CD4-positive, alpha-beta T cell treated with Interleukin-17A for 4 hours (primary cell): Measurements from ENCODE around the gene CD36.

Experiments
- DNase-seq: peaks from one replicate; pipeline ENCODE4 v3.0.0-alpha.2; 2020; ENCODE audit warnings: mixed read lengths

The CD36 gene

DNA sequence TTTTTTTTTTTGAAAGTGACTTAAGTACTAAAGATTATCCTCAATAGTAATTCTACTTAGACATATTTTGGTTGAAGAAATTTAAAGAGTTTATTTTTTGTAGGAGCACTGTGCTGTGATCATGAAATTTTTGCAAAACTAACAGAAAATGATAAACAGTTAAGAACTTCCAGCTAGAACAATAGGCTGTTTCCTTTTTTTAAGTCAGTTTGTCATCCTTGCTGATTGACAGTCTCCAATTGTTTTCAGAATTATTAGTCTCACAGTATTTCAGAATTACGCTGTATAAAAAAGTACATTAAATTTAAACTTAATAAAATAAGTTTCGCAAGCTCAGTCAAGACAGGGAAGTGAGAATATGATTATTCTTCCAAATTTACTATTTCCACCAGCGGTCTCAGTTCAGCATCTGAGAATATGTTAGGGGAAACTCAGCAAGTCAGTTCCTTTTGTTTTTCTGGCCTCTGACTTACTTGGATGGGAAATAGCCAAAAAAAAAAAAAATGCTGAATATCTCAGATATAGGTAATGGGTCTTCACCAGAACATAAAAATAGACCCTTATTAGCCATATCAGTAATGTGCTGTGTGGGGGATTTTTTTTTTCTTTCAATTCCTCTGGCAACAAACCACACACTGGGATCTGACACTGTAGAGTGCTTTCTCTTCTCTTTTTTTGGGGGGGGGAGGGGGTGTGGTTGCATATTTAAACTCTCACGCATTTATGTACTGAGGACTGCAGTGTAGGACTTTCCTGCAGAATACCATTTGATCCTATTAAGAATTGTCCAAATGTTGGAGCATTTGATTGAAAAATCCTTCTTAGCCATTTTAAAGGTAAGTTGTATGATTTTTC, at the start of gene CD36:
Gene CD36, plus strand, starts transcription at position 732 of the 855 bp plus-strand sequence. CDS start 8,099 bp downstream, outside the sequence.
- DNase-seq, result no peak

DNA sequence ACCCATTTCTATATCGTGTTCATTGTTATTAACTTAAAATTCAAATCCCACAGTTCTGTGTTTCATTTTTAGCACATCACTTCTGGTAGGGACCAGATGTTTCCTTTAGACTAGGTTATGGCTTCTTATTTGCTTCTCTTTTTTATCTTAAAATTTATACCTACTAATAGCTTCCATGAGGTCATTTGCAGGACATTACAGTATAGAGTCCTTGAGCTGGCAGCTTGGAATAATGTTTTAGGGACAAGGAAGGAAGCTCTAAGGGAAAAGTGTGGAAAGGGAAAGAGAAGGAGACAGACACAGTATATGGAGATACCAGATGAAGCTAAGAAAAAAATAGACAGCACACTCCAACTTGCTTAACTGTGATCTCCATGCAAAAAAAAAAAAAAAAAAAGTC, 48.8 kb upstream of the CD36 start:
- no peak for DNase-seq

DNA sequence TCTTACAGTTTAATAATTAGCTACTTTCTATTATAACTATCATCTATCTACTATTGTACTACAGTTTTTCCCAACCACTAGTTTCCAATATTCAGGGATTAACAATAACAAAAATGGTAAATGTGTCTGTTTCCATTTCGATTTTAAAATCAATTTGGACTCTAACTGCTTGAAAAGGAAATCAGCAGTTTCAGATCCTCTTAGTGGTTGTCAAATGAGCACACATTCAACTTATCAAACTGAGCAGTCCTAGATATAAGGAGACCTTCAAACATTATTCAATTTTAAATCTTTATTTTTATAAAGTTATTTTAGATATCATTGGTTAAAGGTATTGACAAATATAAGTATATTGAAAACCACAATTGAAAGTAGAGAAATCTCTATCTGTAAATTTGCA, 46.8 kb upstream of the CD36 start:
- DNase-seq, result no peak

DNA sequence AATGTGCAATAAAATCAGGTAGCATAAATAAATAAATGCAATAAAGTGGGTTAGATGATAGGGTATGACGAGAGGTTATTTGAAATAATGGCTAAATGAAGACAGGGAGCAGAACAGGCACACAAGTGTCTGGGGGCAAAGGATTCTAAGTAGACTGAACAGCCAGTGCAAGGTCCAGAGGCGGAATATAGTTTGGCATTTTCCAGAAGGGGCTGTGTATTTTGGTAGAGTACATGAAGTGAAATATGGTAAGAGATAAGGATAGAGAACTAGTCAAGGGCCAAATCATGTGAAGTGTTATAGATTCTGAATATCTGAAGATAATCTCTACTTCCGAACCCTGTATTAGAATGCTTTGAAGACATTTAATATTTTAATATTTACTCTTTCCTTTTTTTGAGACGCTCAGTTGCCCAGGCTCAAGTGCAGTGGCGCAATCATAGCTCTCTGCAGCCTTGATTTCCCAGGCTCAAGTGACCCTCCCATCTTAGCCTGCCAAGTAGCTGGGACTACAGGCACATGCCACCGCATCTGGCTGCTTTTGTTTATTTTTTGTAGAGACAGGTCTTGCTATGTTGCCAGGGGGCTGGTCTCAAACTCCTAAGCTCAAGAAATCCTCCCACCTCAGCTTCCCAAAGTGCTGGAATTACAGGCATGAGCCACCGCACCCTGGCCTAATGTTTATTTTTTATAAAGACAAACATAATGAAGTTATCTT, 44.4 kb upstream of the CD36 start:
- no peak for DNase-seq

DNA sequence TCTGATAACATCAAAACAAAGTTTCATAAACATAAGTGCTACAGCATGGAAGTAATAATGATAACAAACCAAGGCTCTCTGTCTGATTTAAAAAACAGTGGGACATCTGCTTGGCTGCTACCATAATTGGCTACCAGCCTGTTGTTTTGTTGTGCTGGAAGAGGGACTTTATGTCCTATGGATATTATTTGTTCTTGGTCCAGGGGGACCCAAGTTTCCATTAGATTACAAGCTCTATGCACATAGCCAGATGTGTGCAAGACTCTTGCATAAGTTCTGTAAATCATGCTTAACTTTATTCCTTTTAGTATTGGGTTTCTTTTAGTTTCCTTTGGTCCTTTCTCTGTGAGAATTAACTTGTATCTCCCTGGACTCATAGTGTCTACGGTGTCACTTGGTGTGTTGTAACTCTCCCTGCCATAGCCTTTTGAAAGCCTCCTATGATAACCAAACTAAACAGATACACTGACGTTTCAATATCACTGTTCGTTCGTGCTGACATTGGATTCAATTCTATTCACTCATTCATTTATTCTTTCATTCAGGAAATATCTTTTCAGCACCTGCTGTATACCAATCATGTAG, 41.4 kb upstream of the CD36 start:
- DNase-seq, result no peak

DNA sequence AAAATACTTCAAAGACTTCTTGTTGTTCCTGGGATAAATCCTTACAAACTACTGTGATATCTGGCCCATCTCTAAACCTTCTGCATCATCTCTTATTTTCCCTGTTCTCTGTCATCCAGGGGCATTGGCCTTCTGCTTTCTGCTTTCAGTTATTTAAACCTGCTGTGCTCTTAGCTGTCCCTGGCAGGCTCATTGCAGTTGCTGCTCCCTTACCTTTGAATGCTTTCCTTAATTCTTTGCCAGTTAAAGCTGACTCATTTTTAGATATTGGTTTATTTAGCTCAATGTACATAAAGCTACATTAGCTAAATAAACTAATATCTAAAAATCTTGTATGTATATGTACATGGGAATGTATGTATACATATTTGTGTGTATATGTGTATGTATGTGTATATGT, 40.6 kb upstream of the CD36 start:
- no peak for DNase-seq

DNA sequence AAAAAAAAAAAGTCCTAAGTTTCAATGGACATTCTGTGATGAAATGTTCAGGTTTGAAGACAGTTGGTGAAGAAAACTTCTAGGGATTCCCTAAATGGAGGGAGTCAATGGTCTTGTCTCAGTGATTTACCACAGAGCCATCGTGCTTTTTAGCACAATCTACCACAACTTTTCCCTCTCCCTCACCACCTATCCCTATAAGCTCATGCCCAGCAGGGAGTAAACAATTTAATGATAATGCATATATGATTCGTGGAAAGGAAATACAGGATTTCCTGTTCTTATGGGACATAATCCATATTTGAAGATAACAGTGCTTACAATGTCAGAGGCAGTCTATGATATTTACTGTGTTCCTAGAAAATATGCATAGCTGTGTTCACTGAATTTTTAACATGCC, 38.4 kb upstream of the CD36 start:
- no peak for DNase-seq

DNA sequence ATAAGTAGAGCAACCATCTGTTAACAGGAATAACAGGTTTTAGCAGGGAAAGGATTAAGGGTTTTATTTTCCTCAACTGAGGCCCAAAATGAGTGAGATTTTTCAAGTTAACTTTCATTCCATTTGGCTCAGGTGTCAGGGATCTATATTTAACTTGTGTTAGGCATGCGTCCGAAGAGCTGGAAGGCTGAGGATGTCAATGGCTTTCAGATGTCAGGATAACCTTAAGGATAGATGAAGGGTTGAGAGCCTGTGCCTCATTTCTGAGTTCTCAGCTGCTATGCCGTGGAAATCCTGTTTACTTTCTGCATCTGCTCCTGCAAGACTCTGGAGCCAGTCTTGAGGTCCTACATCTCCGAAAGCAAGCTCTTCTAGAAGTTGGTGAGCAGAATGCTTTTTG, 36.4 kb upstream of the CD36 start:
- no peak for DNase-seq

DNA sequence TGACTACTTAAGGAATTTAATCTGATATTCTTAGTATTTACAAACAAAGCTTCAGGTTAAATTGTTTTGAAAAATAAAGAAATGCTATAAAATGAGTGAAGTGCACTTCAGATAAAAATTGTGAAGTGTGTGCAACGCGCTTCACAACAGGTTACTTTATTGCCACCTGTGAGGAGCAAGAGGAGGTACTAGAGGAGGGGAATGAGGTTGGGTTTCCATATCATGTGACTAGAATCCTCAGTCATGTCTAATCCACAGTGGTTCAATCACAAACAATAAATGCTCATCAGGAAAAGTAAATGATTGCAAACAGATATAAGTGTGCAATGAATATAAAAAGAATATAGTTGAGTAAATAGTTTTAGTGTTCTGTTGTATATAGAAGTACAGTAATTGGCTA, 34.5 kb upstream of the CD36 start:
- DNase-seq, result no peak

DNA sequence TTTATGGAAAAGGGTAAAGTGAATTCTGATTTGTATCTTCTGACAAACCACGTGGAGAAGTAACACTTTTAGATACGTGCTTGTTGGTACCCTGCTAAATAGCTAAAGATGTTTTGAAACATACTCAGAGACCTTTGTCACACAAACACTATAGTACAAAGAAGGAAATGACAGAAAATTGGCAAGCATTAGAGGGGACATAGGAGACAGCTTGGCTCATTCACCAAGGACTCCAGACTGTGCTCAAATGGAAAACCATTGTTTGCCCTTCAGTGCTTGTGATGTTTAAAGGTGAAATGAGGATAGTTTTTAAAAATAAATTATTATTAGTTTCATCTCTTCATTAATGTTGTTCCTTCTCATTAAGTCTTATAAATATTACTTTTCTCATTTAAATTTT, 34.0 kb upstream of the CD36 start:
- DNase-seq, result no peak

DNA sequence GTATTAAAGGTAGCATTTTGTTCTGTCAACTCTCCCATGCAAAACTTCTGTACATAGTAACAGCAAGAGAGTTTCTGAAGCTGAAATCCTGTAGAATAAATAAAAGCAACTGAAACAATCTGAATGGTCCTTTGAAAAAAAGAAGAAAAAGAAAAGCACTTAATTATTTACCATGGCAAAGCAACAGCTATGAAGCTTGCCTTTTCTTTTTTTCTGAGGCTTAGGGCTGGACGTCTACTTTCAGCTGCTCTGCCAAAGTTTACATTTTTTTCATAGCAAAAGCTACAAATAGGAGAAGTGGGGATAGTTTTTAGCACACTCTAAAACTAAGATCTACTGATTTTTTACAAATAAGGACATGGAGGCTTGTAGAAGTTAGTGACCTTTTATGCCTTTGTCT, 31.3 kb upstream of the CD36 start:
- DNase-seq, result no peak

DNA sequence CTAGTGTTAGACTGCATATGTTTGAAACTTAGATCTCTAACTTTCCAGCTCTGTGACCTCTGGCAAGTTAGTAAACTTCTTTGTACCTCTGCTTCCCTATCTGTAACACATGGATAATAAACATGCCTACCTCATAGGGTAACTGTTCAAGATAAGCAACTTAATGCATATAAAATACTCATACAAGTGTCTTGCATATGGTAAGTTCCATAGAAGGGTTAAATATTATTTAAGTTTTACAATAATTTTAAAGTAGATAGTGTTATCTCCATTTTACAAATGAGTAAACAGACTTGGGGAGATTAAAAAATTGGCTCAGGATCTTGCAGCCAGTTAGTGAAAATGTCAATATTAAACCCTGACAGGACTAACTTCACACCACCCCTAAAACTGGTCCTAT, 30.1 kb upstream of the CD36 start:
- no peak for DNase-seq

DNA sequence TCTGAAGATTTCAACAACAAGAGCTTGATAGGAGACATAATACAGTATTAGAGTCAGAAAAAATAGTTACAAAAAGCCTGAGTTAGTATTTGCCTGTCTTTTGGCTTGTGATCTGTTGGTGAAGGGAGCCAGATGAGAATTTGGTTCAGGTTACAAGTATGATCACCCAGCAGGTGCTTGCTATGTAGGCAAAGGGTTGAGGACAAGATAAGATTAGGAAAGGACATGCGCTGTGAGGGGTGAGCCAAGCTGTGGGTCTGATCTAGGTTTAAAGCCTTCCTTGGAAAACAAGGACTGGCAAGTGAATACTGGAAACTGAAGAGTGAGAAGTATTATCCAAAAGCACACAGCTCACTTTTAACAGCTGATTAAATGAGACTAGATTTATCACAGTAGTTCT, 28.7 kb upstream of the CD36 start:
- no peak for DNase-seq

DNA sequence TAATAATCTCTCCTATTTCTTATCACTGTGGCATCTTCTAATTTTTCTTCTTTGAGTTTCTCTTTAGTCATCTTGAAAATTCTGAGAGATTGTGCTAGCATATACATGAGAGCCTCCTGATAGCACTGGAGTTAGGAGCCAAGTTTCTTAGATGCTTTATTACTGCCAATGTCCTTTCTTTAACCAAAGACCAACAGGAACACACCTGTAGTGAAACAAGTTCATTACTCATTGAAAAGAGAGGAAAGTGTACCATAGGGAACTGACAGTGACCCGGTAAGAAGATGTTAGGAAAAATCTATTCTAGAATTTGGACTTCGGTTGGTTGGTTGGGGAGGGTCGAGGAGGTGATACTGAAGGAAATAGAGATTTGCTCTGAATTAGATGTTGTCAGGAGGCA, 27.1 kb upstream of the CD36 start:
- DNase-seq, result no peak

DNA sequence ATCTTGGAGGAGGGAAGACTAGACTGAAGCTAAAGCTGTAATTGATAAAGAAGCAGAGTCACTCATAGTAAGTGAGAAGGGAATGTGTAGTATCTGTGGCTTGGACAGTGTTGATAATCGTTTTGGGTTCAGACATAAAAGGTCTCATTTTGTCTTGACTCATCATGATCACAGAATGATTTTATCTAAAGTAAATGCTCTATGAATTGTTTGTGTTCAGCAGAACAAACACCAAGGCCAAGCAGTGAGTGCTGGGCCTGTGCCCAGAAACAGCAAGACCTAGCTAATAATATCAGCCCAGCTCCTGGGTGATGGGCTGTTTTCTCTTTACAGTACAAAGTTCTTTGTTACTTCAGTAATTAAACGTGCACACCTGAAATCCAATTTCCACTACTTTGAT, 26.7 kb upstream of the CD36 start:
- no peak for DNase-seq

DNA sequence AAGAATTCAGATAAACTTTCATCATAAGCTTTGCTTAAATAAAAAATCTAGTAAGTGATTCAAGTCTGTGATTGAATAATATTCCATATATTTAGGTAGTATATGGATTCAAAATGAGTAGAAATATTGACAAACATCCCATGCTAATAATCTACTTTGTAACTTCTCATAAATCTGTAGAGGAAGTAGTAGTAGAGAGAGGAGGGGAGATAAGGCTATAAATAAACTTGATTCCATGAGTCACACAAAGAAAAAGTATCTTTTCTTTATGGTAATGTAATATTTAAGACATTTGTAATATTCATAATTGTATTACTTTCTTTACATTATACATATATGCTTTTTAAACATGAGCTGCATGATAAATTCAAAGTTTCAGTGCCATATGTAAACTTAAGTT, 25.6 kb upstream of the CD36 start:
- no peak for DNase-seq

DNA sequence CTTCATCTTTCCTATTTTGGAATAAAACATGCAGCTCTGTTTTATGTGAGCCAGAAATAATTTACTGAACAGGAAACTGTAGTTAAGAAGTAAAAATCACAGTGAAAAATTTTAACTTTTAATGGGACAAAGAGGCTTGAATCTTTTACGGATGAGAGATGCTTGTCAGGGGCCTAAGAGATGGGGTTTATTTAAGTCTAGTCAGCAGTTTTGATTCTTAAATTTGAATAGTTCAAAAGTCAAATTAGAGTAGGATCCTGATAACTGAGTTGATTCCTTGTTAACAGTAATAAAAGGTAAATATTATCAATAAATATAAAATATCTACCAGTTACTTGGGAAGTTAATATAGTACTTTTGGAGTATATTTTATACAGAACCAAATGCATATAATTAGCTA, 24.9 kb upstream of the CD36 start:
- no peak for DNase-seq

DNA sequence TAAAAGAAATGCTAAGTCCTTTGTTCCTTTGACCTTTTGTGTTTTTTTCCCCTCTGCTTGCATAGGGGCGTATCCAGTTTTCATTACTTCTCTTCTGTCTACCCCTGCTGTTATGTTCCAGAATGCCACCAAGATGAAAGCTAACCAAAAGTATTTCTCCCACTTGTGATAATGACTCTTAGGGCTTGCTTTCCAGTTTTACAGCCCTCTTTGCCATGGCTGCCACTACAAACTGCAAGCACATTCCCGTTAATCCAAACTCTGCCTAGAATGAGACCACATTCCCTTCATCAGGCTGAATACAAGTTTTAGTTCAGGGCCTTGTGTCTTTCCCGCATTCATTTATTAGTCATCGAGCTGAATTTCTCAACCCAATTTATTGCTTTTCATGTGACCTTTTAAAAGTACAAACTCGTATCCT, 23.6 kb upstream of the CD36 start:
- no peak for DNase-seq

DNA sequence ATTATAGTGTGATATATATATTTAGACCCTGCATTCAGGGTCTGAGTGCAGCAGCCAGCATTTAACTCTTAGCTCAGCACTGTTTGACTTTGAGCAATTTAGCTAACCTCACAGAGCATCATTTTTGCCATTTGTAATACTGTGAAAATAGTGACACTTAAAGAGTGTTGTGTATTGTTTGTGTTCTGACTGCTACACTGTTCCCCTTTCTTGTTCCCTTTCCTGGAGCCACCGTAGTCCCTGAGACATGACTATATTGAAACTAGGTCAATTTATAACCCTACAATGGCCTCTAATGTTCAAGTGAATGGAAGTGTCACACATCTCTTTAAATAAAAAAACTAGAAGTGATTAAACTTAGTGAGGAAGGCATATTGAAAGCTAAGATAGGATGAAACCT, 20.3 kb upstream of the CD36 start:
- no peak for DNase-seq

DNA sequence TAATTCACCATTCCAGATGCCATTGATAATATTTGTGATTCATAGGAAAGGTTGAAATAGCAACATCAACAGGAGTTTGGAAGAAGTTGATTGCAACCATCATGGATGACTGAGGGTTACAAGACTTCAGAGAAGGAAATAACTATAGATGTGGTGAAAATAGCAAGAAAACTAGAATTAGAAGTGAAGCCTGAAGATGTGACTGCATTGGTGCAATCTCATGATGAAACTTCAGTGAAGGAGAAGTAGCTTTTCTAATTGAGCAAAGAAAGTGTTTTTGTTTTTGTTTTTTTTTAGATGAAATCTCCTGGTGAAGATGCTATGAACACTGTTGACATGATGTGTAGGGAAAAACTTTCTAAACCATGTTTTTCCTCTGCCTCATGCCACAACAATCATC, 18.7 kb upstream of the CD36 start:
- no peak for DNase-seq

DNA sequence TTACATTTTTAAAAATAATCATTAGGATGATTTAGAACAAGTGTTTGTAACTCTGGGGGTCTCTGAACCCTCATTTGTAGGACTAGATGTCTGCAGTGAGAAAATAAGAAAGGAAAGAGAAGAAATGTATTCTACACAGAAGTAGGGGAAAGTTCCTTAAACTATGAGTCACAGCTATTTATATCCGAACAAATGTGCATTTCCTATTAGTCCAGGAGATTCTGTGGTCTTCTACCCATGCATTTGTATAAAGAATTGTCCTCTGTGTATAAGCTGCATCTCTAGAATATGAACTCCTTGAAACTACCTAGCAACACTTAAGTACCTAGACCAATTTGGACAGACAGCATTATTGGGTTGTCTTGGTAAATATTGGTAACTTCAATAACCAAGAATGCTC, 15.9 kb upstream of the CD36 start:
- no peak for DNase-seq

DNA sequence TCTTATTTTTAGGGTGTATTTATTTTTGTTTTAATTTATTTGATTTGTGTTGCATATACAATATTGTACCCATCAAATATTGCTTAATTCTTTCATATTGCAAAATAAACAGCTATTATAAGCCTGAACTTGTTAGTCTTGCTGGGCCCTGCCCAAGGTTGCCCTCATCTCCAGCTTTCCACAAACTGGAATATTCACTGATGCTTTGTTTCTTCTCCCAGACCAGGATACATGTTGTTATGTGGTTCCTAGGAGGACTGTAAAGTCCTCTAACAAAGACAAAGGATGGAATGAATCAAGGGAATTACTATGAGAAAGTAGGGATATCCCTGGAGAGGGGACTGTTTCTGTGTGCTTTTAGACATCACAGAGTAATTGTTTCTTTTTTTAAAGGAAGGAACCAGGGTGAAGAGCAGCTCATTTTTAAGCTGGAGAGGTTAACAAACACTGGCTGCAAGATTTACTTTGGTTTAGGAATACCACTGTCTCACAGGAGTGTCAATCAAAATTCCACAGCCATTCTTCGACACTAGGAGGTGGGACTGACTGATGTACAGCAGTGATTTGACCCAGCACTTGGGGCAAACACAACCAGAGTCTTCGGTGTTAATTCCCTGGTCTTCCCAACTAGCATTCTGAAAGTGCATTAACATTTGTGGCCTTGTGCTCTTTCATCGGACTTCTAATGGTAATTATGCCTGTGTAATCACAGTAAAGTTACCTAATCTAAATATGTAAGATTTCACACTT, 14.8 kb upstream of the CD36 start:
- DNase-seq, result no peak

DNA sequence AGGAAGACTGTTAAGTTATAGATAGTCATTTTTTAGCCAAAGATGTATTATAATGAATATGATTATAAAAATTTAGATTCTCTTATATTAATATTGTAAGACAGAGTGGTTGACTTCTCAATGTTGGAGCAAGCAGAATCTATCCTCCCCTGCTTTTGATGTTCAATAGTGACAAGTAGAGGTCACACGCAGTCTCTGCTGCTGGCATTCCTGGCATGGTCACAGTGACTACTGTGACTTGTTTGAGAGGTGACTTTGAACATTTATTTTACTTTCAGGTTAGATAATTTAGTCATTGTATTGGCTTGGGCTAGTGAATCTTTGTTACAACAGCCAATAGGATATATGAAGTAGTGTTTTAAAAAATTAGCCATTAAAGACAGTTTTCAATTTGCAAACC, 13.7 kb upstream of the CD36 start:
- DNase-seq, result no peak
